GM12892 (cell line): ENCODE measurements around the gene LYSMD3.

ENCODE experiments used
- DNase-seq: peaks from one replicate; pipeline ENCODE4 v3.0.0; 2011; ENCODE audit not compliant: insufficient read length
- FAIRE-seq: peaks from 2 replicates; lab custom pipeline; 2011; peaks lifted over from hg19 to GRCh38; lab: Jason Lieb, UNC
- POLR2A ChIP-seq: IDR thresholded peaks from 2 replicates; pipeline ENCODE4 v1.6.1; 2011; ENCODE audit warnings: low read depth, low read length, control low read depth
- POLR2AphosphoS5 ChIP-seq: IDR thresholded peaks from 2 replicates; pipeline ENCODE4 v1.6.1; 2011; ENCODE audit warnings: low read depth, low read length, control low read depth
- TAF1 ChIP-seq: IDR thresholded peaks from 2 replicates; pipeline ENCODE4 v1.6.1; 2011; ENCODE audit warnings: low read depth, mild to moderate bottlenecking, control low read depth, low read length, borderline replicate concordance

LYSMD3 gene

DNA sequence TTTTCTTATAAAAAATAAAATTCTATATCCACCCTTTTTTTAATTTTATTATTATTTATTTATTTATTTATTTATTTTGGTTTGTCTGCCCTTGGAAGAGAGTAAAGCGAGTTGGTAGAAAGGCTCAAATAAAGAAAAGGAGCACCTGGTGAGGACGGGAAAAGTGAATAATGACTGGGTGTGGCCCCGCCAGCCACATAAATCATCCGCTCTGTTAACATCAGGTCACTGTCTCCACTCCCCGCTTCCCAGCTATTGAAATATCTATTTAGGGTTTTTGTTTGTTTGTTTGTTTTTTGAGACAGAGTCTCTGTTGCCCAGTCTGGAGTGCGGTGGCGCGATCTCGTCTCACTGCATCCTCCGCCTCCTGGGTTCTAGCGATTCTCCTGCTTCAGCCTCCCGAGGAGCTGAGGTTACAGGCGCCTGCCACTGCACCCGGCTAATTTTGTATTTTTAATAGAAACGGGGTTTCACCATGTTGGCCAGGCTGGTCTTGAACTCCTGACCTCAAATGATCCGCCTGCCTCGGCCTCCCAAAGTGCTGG is 53.9 kb downstream of the LYSMD3 start:
- TF ChIP-seq POLR2A, result no peak
- TF ChIP-seq TAF1, result no peak
- no peak for TF ChIP-seq POLR2AphosphoS5
- DNase-seq, result no peak
- FAIRE-seq, result no peak

GRCh38 chr5:90474235-90475107 is 54.9 kb downstream of the LYSMD3 start, which contains the start of the genes MBLAC2 and POLR3G:
TSS of gene MBLAC2 (minus strand) at chr5:90474771. CDS start at chr5:90474292, 479 bp downstream.
TSS of gene POLR3G (plus strand) at chr5:90474864. CDS start at chr5:90485568, 10,704 bp downstream.
- TF ChIP-seq POLR2AphosphoS5 (peak; percentile 84), TAF1 (peak; percentile 24; the same call in 1 of the 2 replicates), POLR2A (peak; percentile 90; the same call in 1 of the 2 replicates)
- peak; percentile 95 for FAIRE-seq
- peak; percentile 69 for DNase-seq

- peak; percentile 17 for FAIRE-seq
- peak; percentile 17 for DNase-seq
- TF ChIP-seq POLR2A (no peak), POLR2AphosphoS5 (no peak), TAF1 (no peak)
Observed at GRCh38 chr5:90473396-90474234, 55.8 kb downstream of the LYSMD3 start.

GRCh38 chr5:90472783-90473395 is 56.5 kb downstream of the LYSMD3 start:
- FAIRE-seq, result peak; percentile 24

More at GRCh38 chr5:90472783-90473395, 56.5 kb downstream of the LYSMD3 start:
- TF ChIP-seq TAF1 (no peak), POLR2A (no peak), POLR2AphosphoS5 (no peak)
- DNase-seq, result no peak
